K562 (cell line): ENCODE results near the gene LOXL4.

ENCODE experiments used
- BCL6 ChIP-seq: fragments of 250-450 bp; sonication (Bioruptor Pico); IDR thresholded peaks from 2 replicates; pipeline ENCODE4 v1.4.0; 2020
- COPS2 ChIP-seq: fragments of 450-650 bp; conservative IDR thresholded peaks from 2 replicates; pipeline ENCODE4 v1.6.1; 2016; ENCODE audit warnings: mild to moderate bottlenecking, moderate library complexity
- EZH2 ChIP-seq: IDR thresholded peaks from 2 replicates; pipeline ENCODE4 v1.6.1; 2012; ENCODE audit warnings: low read depth, mild to moderate bottlenecking, inconsistent platforms, low read length, borderline replicate concordance
- RBM39 ChIP-seq: fragments of 200-400 bp; formaldehyde crosslinking; optimal IDR thresholded peaks from 2 replicates; pipeline ENCODE3; 2018; ENCODE audit warnings: low read depth, low read length
- TCF7L2 ChIP-seq: fragments of 150-350 bp; IDR thresholded peaks from 2 replicates; pipeline ENCODE4 v1.6.1; 2016; ENCODE audit warnings: low read depth, mild to moderate bottlenecking, low read length, moderate library complexity
- TF ChIP-seq, protein P1 (sequence below), 3 experiments: IDR thresholded peaks in 2 of 3; conservative IDR thresholded peaks in 1 of 3; 2 replicates each; pipeline ENCODE4 v1.5.1; 2011 to 2012; ENCODE audit warnings: low read length in 3 of 3, mild to moderate bottlenecking in 3 of 3, control low read depth in 2 of 3, improper control_type of control experiment in 1 of 3, inconsistent platforms in 1 of 3, low read depth in 1 of 3, mixed read lengths in 1 of 3, moderate library complexity in 1 of 3; ENCODE audit not compliant: insufficient read depth in 2 of 3
- TF ChIP-seq, protein P2 (sequence below): fragments of 450-650 bp; IDR thresholded peaks from 2 replicates; pipeline ENCODE4 v1.6.1; 2017; ENCODE audit warnings: mild to moderate bottlenecking, moderate library complexity

DNA sequence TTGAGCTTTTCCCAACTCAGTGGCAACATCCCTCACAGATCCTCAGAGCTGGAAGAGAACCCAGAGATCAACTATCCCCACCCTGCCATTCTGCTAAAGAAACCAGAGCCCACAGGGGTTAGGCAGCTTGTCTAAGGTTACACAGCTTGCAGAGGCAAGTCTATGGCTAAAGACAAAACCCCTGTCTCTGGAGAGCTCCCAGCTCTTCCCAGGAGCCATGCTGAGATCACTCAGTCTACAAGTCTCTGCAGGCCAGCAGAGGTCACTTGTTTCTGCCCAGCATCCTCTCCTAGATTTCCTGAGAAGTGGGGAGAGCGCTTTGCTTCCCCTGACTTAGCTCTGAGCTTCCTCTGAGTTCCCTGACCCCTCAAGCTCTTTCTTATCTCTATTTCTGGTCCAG lies 28.5 kb upstream of the LOXL4 start:
- TF ChIP-seq EZH2, result no peak
- TF ChIP-seq BCL6 (CRISPR knock-in tag), result no peak
- TF ChIP-seq TCF7L2, result no peak
- TF ChIP-seq COPS2, result no peak
- TF ChIP-seq, protein P1, sequence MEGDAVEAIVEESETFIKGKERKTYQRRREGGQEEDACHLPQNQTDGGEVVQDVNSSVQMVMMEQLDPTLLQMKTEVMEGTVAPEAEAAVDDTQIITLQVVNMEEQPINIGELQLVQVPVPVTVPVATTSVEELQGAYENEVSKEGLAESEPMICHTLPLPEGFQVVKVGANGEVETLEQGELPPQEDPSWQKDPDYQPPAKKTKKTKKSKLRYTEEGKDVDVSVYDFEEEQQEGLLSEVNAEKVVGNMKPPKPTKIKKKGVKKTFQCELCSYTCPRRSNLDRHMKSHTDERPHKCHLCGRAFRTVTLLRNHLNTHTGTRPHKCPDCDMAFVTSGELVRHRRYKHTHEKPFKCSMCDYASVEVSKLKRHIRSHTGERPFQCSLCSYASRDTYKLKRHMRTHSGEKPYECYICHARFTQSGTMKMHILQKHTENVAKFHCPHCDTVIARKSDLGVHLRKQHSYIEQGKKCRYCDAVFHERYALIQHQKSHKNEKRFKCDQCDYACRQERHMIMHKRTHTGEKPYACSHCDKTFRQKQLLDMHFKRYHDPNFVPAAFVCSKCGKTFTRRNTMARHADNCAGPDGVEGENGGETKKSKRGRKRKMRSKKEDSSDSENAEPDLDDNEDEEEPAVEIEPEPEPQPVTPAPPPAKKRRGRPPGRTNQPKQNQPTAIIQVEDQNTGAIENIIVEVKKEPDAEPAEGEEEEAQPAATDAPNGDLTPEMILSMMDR (IDR thresholded peaks at IDR 0.05 in 2 of 3, conservative IDR thresholded peaks at IDR 0.05 in 1 of 3; ENCODE audit: insufficient read depth in 2 of 3, low read depth in 1 of 3, low read length in 3 of 3), result no peak
- TF ChIP-seq, protein P2, sequence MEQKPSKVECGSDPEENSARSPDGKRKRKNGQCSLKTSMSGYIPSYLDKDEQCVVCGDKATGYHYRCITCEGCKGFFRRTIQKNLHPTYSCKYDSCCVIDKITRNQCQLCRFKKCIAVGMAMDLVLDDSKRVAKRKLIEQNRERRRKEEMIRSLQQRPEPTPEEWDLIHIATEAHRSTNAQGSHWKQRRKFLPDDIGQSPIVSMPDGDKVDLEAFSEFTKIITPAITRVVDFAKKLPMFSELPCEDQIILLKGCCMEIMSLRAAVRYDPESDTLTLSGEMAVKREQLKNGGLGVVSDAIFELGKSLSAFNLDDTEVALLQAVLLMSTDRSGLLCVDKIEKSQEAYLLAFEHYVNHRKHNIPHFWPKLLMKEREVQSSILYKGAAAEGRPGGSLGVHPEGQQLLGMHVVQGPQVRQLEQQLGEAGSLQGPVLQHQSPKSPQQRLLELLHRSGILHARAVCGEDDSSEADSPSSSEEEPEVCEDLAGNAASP, result no peak
- TF ChIP-seq RBM39, result no peak
